Mucosa of descending colon (tissue), 3 donors: ENCODE results near the gene OR6B2. TPM values are rescaled to one million over a fixed set of nuclear protein-coding genes. Genes with fewer than 3 reads are reported as not detected.

Experiments used
- ATAC-seq: fragments of 200-7000 bp; cut with Tn5 transposase; one replicate; pipeline ENCODE4 v1.9.1; 2020; ENCODE audit warnings: mild to moderate bottlenecking, moderate library complexity
- DNase-seq, 3 donors: peaks; one replicate each; pipeline ENCODE4 v3.0.0-alpha.2; 2020
- H3K36me3 ChIP-seq: fragments of 200-600 bp; one replicate; pipeline ENCODE4 v1.8.0; 2021; ENCODE audit warnings: low read depth, mild to moderate bottlenecking
- H3K4me1 ChIP-seq: fragments of 200-600 bp; one replicate; pipeline ENCODE4 v1.8.0; 2021; ENCODE audit warnings: low read depth, mild to moderate bottlenecking
- H3K4me3 ChIP-seq: fragments of 200-600 bp; one replicate; pipeline ENCODE4 v1.8.0; 2021; ENCODE audit warnings: mild to moderate bottlenecking
- H3K9me3 ChIP-seq: fragments of 200-600 bp; one replicate; pipeline ENCODE4 v1.8.0; 2021; ENCODE audit warnings: mild to moderate bottlenecking
- CTCF ChIP-seq: fragments of 200-600 bp; IDR thresholded peaks from one replicate; pipeline ENCODE4 v1.8.0; 2022; ENCODE audit warnings: antibody characterized with exemption, mild to moderate bottlenecking
- intact Hi-C, 2 donors: fragments of 100-400 bp; cut with DNase I in 1 of 2; cut with micrococcal nuclease in 1 of 2; formaldehyde crosslinking; loops; one replicate each; pipeline versions ENCODE4 v1.11.0 to v1.11.1; 2022; cut with DNase I, micrococcal nuclease
- total RNA-seq, 3 donors: library from RNA; stranded (reverse); fragmentation: NEBNext Ultra II Directional in 2 of 3; extraction: Animal tissue kit (Norgen Biotek cat#: 25700) in 2 of 3; gene quantifications; one replicate each; pipeline versions ENCODE4 v1.2.1 to v1.2.4, GENCODE V29; 2021 to 2023
- donor health status: DM: no; HTN: no; CAD: no; lungs with moderate emphysema.
- donor health status: DM: no; HTN: no; CAD: no.
- donor health status: DM: no; HTN: yes; CAD: no.

The OR6B2 gene
- total RNA-seq, 3 donors from 2014 or later = not detected

- TF ChIP-seq CTCF = peak; percentile 57
- ATAC-seq (peak; percentile 77), DNase-seq (peak in 1 of 3 donors; percentile 44)
- Histone ChIP-seq H3K4me3 (no peak overlapping the region), H3K4me1 (no peaks in the 10 kb centered on the region), H3K9me3 (no peaks in the 10 kb centered on the region), H3K36me3 (peaks cover 8% of the 10 kb centered on the region)
- intact Hi-C loops = no loop called here
Measured at GRCh38 chr2:239991689-239992314, 38.4 kb downstream of the OR6B2 start.

GRCh38 chr2:239990966-239991365 is 39.3 kb downstream of the OR6B2 start:
- Histone ChIP-seq H3K36me3 (peaks cover 8% of the 10 kb centered on the region), H3K4me1 (no peaks in the 10 kb centered on the region), H3K9me3 (no peaks in the 10 kb centered on the region), H3K4me3 (no peak overlapping the region)
- intact Hi-C loops = no loop called here
- no peak for ATAC-seq
- no peak for TF ChIP-seq CTCF
- DNase-seq = no peak

DNA sequence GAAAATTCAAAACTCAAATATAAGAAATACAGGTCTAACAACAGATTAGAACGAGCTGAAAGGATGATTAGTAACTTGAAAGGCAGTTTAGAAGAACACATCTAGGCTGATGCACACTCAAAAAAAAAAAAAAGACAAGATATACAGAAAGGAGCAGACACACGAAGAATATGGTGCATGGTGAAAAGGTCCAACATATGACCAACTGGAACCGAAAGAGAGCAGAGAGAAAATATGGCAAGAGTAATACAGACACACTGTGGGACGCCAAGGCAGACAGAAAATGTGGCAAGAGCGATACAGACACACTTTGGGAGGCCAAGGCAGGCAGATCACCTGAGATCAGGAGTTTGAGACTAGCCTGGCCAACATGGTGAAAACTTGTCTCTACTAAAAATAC is 44.9 kb downstream of the OR6B2 start:
- no peaks in the 10 kb centered on the region for H3K9me3 ChIP-seq
- intact Hi-C loops = no loop called here
- DNase-seq = no peak

DNA sequence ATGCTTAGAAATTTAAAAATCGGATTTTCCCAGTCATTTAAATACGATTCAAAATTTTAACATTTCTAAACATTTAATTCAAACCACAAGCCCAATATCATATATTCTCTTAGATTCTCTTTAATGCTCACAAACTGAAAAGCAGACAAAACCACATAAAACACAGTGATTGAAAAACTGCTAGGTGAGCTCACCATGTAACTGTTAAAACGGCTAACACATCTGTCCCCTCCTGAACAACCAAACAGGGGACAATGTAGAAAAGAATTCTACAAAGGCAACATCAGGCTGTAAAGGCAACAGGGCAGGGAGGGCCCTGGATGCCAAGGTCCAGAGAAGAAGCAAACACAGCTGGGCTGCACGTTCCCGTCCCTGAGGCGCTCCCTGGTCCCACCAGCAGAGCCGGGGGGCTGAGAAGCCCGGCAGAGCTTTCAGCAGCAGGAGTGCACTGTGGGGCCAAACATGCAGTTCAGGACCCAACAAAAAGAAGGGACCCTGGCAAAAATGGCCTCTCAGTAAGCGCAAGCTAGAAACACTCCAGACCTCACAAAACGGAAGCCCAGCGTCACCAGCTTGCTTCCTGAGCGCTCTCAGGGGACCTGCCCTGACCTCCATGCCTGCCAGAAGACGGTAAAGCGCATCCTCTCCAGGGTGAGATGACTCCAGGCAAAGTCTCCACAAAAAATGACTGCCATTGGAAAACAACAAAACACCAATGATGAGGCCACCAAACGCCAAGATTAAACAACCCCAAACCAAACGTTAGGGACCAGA is 45.6 kb downstream of the OR6B2 start:
- TF ChIP-seq CTCF = no peak
- H3K4me1 ChIP-seq = no peaks in the 10 kb centered on the region
- H3K4me3 ChIP-seq = no peak overlapping the region
- peaks cover 4% of the 10 kb centered on the region for H3K36me3 ChIP-seq
- DNase-seq = no peak
- ATAC-seq = no peak
- H3K9me3 ChIP-seq = no peaks in the 10 kb centered on the region
- intact Hi-C loops = no loop called here

More for the DNA sequence above, 44.9 kb downstream of the OR6B2 start:
- TF ChIP-seq CTCF = no peak
- Histone ChIP-seq H3K4me1 (no peaks in the 10 kb centered on the region), H3K4me3 (no peak overlapping the region), H3K36me3 (peaks cover 8% of the 10 kb centered on the region)
- no peak for ATAC-seq

- intact Hi-C loops = no loop called here
- H3K36me3 ChIP-seq = no peaks in the 10 kb centered on the region
- ATAC-seq = no peak
- no peak for DNase-seq
- TF ChIP-seq CTCF = no peak
- no peaks in the 10 kb centered on the region for H3K9me3 ChIP-seq
- H3K4me3 ChIP-seq = no peak overlapping the region
- H3K4me1 ChIP-seq = no peaks in the 10 kb centered on the region
Measured at GRCh38 chr2:239983004-239983778, 47.0 kb downstream of the OR6B2 start.

Other genes starting within 250 kb of the OR6B2 start
- 100 to 1,000 TPM; 154 to 243 (median 189) TPM for gene NDUFA10, start 5.1 kb downstream of the OR6B2 start, total RNA-seq
- gene OR6B3, start 23.1 kb upstream of the OR6B2 start, total RNA-seq = not detected
- gene COPS9, start 105.9 kb upstream of the OR6B2 start, total RNA-seq = 100 to 1,000 TPM in 1 of 3 donors, 10 to 100 TPM in 2; 83.9 to 129 (median 94.3) TPM
- gene OTOS, start 110.2 kb upstream of the OR6B2 start, total RNA-seq = not detected